Measurements from ENCODE around the gene MACROD2. TPM values are rescaled to one million over a fixed set of nuclear protein-coding genes. Genes with fewer than 3 reads are reported as not detected.

Gene MACROD2
- total RNA-seq, 1 donor from 2014 or later, result 0.40 TPM

DNA sequence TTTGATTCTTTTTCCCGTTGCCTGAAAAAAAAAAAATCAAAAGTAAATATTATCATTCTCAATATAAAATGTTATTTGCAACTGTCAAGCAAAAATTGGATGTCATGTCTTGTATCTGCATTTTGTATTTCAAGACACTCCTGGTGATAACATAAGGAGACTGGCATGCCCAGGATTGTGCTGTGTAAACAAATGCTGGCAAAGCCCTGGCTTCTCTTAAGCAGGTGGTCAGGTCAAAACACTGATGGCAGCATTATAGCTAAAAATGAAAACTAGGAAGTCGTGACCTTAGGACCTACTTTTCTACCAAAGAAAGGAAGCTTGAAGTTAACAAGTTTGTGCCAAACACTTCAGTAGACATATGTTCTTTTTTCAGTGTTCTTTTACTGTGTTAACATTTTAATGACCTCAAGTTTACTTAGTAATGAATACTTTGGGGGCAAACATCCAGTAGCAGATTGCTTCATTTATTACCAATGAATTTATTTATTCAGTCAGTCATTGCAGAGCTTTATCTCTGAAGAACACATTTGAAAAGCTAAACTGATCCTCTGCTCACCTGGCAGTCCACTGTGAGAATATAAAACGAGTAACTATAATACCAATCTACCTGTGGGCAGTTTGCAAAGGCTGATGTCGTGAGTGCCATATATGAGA, 585.2 kb downstream of the MACROD2 start:
- no peak for DNase-seq (ENCODE audit: low read depth in 2 of 2)

DNA sequence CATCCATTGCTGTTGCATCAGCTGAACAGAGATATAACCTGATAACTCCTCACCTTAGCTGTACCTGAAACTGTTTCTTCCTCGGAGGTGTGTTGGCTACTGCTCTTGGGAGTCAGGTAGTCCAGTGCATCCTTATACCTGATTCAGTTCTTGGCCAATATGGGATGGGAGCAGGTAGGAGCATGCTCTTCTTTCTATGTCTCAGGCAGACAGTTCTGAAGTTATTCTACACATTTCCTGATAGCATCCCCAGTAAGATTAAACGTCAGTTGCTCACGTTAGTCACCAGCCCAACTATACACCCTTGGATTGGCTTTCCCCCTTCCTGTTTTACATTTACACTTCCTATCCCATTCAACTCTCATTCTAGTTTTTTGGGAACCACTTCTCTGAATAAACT, 586.4 kb downstream of the MACROD2 start:
- DNase-seq (ENCODE audit: low read depth in 2 of 2), result no peak

DNA sequence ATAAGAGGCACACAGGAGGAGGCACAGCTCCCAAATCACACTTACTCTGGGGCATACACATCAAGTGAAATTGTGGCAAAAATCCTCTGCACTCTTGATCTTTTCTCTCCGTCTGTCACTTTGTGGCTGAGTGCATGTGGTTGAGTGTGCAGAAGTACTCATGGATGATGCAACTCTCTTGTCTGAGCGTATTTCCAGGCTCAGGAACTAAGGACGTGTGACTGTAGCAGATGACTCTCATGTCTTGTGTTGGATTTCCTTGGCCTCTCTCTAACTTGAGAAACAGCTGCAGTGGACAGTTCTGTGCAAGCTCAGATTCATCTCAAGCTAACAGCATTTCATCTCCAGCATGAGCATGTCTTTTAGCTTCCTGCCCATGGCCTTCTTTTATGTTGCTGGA, 587.5 kb downstream of the MACROD2 start:
- no peak for DNase-seq (ENCODE audit: low read depth in 2 of 2)

DNA sequence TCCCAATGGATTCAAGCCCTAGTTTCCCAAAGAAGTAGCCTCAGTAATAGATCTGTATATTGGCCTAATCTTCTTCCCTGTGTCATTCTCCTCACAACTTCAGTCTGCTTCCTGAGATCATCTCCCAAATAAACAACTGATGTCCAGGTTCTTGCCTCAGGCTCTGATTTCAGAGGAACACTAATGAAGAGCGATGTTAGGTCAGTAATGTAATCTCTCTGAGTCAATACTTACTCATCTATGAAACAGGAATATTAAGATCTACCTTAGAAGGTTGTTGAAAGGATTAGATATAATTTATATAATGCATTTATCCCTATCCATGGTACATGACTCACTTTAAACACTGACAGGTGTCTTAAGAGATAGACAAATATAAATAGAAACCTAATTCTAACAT, 588.1 kb downstream of the MACROD2 start:
- DNase-seq (ENCODE audit: low read depth in 2 of 2), result no peak

DNA sequence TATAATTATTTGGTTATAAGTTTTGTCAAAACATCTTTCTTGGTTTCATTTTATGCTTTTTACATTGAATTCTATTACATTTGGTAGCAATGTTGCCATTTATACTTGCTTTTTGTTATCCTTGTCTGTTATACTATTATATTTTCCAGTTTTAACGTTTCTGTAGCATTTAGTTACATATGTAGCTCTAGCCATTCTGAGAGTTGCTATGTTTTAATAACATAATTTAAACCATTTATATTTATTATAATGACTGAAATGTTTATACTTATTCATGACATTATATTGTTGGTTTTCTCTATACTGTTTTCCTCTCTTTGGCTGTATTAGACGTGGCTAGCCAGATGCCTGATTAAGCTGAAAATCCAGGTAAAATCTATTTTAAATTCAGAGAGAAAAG, 594.1 kb downstream of the MACROD2 start:
- no peak for DNase-seq (ENCODE audit: low read depth in 2 of 2)

DNA sequence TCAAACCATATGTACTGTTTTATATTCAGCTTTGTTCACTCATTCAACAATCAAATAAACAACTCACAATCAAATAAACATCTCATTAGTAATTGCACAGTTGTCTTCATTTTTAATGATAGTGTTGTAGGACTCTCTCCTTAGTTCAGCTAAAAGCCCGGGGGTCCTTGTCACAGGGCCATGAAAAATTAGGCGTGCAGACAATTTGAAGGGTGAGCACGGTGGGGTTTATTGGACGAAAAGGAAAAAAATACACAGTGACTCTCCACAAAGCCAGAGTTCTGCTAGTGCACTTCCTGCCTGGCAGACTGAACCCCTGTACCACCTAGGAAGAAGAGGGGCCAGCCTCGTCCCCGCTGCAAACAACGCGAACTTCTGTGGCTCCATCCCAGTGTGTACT, 599.7 kb downstream of the MACROD2 start:
- DNase-seq (ENCODE audit: low read depth in 2 of 2), result no peak

DNA sequence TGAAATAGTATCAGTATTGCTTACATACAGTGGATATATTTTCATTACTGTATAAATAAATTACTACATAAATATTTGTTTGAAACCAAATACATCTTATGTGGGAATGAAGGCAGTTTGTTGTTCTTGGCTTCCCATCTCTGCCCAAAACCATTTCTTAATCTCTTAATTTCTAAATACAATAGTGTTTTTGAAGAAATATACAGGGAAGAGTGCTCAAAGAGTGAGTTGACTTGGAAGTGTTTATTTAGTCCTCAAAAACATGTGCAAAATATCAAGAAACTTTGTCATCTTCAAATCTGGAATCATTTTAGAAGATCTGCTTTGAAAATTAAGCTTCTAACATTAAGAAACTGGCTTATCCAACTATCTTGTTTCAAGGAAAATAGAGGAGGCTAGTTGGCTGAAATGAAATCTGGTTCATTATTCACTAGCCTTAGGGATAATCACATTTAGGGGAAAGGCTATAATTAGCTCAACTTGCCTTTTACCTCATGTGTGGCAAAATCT, 601.9 kb downstream of the MACROD2 start:
- no peak for DNase-seq (ENCODE audit: low read depth in 2 of 2)

DNA sequence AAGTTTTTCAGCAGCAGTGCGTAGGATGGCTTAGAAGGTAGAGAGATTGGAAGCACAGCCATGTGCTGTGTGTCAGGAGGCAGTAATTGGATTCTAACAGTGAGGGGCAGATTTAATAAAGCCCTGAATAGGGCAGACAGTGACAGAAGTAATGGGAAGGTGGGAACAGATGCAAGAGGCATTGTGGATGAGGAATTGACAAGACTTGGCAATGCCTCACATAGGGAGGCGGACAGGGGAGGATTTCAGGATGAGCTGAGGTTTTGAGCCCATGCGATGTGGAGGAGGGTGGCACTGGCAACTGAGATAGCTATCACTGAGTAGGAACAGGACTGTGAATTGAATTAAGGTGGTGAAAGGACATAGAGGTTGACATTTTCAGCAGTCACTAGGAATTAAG, 604.3 kb downstream of the MACROD2 start:
- DNase-seq (ENCODE audit: low read depth in 2 of 2), result no peak

DNA sequence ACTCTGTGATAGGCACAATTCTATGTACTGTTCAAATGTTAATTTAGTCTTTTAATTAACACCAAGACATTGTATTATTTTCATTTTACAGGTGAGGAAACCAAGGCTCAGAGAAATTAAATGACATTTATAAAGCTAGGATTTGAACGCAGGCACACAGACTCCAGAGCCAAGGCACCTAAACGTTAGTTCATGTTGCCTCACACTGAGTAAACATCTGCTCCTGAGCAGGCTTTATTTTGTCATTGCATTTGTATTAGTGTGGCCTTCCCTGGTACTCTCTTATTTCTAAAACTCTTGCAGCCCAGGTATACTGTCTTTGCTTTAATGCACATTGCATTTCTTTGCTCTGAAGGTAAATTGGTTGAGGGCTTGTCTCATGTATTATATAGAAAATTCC, 605.2 kb downstream of the MACROD2 start:
- DNase-seq (ENCODE audit: low read depth in 2 of 2), result no peak

- DNase-seq (ENCODE audit: low read depth in 2 of 2), result no peak
Observed at GRCh38 chr20:14604143-14604542, 608.8 kb downstream of the MACROD2 start.

DNA sequence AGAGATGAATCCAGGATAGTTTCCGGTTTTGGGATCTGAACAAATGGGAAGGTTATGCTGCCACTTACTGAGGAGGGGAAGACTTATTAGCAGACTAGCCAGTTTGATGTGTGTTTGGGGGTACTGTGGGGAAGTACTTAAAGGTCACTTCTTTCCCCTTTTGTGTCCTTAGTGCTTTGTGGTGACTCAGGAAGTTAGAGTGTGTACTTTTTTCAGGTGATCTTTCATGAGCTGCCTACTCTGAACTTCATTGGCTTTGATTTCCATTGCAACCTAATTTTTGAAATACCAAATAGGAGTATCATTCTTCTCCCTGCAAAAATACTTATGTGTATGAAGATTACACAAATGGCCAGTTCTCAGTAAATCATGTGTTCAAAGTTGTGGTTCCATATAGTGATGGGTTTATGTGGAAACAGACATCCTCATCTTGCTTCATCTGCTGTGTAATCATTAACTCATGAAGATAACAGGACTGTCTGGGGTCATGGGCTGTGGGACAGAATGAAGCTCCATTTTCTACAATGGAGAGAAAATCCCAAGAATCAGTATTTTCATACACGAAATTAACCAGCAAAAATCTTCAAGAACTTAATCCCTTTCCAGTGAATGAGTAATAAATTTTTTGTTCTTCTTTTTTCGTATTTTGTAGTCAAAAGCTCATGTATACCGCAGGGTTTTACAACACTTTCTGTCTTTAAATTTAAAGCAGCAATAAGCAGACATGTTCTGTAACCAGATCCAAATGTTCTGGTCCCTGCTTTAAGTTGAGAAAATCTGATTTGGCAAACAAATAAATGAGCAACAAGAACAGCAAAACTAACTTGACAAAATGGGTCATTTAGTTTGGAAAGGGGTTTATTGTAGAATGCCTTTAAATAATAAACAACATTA, 614.3 kb downstream of the MACROD2 start:
- no peak for DNase-seq (ENCODE audit: low read depth in 2 of 2)

GRCh38 chr20:14611479-14611878, 616.2 kb downstream of the MACROD2 start:
- DNase-seq (ENCODE audit: low read depth in 2 of 2), result no peak

DNA sequence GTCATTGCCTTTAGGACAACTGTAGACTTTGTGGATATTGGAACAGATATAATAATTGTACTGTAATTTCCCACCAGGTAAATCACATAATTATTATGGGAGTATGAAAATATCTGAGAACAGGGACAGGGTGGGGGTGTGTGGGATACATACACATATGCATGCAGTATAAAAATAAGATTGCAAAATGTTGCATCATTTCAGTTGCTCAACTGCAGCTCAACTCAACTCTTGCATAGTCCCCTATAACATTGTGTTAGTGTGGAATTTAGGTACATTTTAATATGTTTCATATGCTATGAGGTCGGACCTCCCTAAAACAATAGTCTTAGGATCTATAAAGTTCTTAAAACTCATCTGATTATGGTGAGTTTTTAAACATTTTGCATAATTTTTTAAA, 617.1 kb downstream of the MACROD2 start:
- no peak for DNase-seq (ENCODE audit: low read depth in 2 of 2)

DNA sequence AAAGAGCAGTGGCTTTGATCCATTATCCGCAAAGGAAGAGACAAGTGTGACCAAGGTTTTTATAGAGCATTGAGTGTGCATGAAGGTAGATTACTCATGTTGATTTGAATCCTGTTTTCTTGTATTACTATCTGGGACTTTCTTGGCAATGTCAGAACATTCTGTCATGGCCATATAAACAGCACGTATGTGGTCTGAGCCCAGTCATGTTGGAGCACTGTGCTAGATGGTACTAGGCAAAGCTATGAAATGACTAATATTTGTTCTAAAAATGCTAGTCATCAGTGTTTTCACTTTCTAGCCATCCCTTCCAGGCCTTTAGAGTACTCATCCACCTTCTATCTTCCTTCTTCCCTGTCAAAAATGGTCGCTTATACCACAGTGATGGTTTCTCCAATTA, 620.7 kb downstream of the MACROD2 start:
- no peak for DNase-seq (ENCODE audit: low read depth in 2 of 2)

DNA sequence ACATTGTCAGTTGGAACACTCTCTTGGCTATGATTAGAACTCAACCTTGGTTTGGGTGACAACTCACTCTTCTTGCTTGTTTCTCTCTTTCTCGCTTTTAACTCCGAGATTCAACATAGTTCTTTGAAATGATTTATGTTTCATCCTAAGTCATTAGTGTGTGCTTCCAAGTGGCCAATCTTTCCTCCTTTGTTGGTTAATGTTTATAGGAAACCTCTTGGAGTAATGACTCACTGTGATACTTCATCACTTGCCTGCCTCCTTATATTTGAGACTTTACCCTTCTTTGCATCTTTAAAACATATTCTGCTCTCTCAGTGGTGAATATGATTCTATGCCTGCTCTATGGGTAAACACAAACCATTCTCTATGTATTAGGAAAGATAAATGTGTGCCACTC, 621.8 kb downstream of the MACROD2 start:
- DNase-seq (ENCODE audit: low read depth in 2 of 2), result no peak

- DNase-seq (ENCODE audit: low read depth in 2 of 2), result no peak
Observed at GRCh38 chr20:14619411-14619810, 624.1 kb downstream of the MACROD2 start.

- no peak for DNase-seq (ENCODE audit: low read depth in 2 of 2)
Observed at GRCh38 chr20:14622796-14623195, 627.5 kb downstream of the MACROD2 start.

GRCh38 chr20:14631011-14631410, 635.7 kb downstream of the MACROD2 start:
- DNase-seq (ENCODE audit: low read depth in 2 of 2), result no peak

GRCh38 chr20:14632906-14633305, 637.6 kb downstream of the MACROD2 start:
- no peak for DNase-seq (ENCODE audit: low read depth in 2 of 2)

DNA sequence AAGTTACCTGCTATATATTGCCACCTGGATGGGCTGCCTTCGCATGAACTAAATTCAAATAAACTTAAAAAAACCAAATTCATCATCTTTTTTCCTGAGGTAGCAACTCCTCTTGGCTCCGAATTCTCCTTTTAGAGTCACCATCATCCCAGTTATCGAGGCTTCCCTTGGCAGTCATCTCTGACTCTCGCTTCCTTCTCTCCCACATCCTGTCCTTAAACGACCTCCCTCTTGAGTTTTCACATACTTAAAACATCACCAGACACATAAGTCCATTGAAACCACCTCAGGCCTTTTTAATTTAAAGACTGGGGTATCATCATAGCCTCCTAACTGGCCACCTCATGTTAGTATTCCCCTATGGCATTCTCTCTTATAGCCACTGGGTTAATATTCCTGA, 638.2 kb downstream of the MACROD2 start:
- no peak for DNase-seq (ENCODE audit: low read depth in 2 of 2)

DNA sequence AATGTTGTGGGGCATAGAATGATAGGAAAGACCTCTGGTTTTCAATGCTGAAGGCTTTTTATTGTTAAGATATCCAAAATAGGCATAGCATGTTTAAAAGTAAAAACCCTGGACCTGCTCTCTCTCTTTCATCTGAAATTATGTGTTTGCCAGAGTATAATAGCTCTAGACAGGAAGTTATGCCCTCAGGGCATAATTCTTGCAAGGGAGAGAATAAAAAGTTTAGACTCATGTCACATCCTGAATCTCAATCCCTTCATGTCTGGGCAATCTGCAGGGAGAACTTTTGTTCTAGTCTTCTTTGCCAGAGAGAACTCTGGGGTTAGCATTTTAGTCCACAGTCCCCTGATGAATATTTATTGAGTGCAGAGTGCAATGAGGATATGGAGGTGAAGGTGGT, 639.3 kb downstream of the MACROD2 start:
- DNase-seq (ENCODE audit: low read depth in 2 of 2), result no peak

- DNase-seq (ENCODE audit: low read depth in 2 of 2), result no peak
Observed at GRCh38 chr20:14637441-14637840, 642.1 kb downstream of the MACROD2 start.

- no peak for DNase-seq (ENCODE audit: low read depth in 2 of 2)
Observed at GRCh38 chr20:14643146-14643545, 647.8 kb downstream of the MACROD2 start.

All from lung microvascular endothelial cell (primary cell).